HL-60 (cell line): ENCODE results near the gene NFATC1.

ENCODE experiments used
- DNase-seq, 2 experiments: peaks; one replicate each; pipeline ENCODE4 v3.0.0-alpha.2; 2010 to 2020; ENCODE audit warnings: low read depth in 1 of 2, low spot score in 1 of 2
- H3K27ac ChIP-seq: fragments of 250-450 bp; sonication (Bioruptor Pico); replicated peaks from 2 replicates; pipeline ENCODE4 v1.5.1; 2020; ENCODE audit warnings: mild to moderate bottlenecking, moderate library complexity
- H3K27me3 ChIP-seq: fragments of 250-450 bp; sonication (Bioruptor Pico); 2 replicates; pipeline ENCODE4 v1.5.1; 2021; ENCODE audit warnings: mild to moderate bottlenecking, moderate library complexity; ENCODE audit not compliant: insufficient read depth, poor library complexity, severe bottlenecking
- H3K4me3 ChIP-seq: replicated peaks from 2 replicates; pipeline ENCODE4 v1.5.1; 2011; ENCODE audit warnings: mild to moderate bottlenecking, control low read depth, low read length; ENCODE audit not compliant: insufficient read depth
- GABPA ChIP-seq: IDR thresholded peaks from 2 replicates; pipeline ENCODE4 v1.6.1; 2012; ENCODE audit warnings: low read depth
- POLR2AphosphoS5 ChIP-seq: IDR thresholded peaks from 2 replicates; pipeline ENCODE4 v1.6.1; 2012; ENCODE audit warnings: low read depth
- SPI1 ChIP-seq: IDR thresholded peaks from 2 replicates; pipeline ENCODE4 v1.6.1; 2012; ENCODE audit warnings: low read depth, mild to moderate bottlenecking, borderline replicate concordance
- TF ChIP-seq, protein P1 (sequence below): IDR thresholded peaks from 2 replicates; pipeline ENCODE4 v1.6.1; 2012; ENCODE audit warnings: low read depth; ENCODE audit not compliant: insufficient replicate concordance
- TF ChIP-seq, protein P2 (sequence below): IDR thresholded peaks from one replicate; pipeline ENCODE4 v1.5.1; 2011; ENCODE audit warnings: low read length, control low read depth, inconsistent platforms; ENCODE audit not compliant: insufficient read depth

Gene NFATC1

DNA sequence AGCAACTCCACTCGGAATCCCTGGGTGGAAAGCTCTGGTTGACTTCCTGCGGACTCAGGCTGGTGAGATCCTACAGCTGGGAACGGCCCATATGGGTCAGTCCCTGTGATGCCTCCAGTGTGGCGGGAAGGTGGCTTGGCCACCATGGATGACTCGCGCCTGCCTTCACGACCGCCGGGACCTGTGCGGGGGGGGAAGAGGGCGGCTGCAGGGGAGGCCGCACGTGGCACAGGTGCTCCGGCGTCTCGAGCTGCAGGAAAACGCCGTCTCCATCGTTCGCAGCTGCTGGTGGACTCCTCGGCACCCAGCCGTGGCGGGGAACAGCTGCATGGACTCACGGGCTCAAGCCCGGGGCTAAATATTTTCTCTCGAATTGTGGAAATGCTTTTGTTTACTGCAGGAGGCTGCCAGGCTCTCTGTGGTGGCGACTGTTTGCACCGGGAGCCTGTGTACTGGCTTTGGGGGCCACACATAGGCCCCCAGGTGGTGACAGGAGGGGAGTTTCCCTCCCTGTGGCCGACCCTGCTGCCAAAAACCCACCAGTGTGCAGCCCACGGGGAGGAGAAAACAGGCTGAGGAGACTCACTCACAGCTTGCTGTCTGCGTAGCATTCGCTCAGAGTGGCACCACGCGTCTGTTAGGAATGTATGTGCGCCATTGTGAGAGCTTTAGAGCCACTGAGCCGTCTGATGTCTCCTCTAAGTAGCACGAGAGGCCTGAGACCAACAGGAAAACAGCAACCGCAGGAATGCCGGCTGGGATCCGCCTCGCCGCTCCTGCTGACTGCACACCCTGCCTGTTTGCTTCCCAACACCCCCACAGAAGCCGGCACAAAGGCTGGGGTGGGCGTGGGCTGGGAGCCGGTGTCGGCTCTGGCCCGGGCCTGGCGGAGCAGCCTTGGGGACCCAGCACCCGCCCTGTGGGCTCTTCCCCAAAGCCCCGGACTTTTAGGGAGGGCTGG lies 89.2 kb downstream of the NFATC1 start:
- Histone ChIP-seq H3K4me3 (no peak overlapping the region), H3K27ac (no peak overlapping the region), H3K27me3 (no peaks in the 10 kb centered on the region)
- TF ChIP-seq POLR2AphosphoS5 = no peak
- TF ChIP-seq, protein P1, sequence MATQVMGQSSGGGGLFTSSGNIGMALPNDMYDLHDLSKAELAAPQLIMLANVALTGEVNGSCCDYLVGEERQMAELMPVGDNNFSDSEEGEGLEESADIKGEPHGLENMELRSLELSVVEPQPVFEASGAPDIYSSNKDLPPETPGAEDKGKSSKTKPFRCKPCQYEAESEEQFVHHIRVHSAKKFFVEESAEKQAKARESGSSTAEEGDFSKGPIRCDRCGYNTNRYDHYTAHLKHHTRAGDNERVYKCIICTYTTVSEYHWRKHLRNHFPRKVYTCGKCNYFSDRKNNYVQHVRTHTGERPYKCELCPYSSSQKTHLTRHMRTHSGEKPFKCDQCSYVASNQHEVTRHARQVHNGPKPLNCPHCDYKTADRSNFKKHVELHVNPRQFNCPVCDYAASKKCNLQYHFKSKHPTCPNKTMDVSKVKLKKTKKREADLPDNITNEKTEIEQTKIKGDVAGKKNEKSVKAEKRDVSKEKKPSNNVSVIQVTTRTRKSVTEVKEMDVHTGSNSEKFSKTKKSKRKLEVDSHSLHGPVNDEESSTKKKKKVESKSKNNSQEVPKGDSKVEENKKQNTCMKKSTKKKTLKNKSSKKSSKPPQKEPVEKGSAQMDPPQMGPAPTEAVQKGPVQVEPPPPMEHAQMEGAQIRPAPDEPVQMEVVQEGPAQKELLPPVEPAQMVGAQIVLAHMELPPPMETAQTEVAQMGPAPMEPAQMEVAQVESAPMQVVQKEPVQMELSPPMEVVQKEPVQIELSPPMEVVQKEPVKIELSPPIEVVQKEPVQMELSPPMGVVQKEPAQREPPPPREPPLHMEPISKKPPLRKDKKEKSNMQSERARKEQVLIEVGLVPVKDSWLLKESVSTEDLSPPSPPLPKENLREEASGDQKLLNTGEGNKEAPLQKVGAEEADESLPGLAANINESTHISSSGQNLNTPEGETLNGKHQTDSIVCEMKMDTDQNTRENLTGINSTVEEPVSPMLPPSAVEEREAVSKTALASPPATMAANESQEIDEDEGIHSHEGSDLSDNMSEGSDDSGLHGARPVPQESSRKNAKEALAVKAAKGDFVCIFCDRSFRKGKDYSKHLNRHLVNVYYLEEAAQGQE = no peak
- no peak for TF ChIP-seq GABPA
- TF ChIP-seq SPI1 = no peak
- TF ChIP-seq, protein P2, sequence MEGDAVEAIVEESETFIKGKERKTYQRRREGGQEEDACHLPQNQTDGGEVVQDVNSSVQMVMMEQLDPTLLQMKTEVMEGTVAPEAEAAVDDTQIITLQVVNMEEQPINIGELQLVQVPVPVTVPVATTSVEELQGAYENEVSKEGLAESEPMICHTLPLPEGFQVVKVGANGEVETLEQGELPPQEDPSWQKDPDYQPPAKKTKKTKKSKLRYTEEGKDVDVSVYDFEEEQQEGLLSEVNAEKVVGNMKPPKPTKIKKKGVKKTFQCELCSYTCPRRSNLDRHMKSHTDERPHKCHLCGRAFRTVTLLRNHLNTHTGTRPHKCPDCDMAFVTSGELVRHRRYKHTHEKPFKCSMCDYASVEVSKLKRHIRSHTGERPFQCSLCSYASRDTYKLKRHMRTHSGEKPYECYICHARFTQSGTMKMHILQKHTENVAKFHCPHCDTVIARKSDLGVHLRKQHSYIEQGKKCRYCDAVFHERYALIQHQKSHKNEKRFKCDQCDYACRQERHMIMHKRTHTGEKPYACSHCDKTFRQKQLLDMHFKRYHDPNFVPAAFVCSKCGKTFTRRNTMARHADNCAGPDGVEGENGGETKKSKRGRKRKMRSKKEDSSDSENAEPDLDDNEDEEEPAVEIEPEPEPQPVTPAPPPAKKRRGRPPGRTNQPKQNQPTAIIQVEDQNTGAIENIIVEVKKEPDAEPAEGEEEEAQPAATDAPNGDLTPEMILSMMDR = no peak
- DNase-seq = no peak

DNA sequence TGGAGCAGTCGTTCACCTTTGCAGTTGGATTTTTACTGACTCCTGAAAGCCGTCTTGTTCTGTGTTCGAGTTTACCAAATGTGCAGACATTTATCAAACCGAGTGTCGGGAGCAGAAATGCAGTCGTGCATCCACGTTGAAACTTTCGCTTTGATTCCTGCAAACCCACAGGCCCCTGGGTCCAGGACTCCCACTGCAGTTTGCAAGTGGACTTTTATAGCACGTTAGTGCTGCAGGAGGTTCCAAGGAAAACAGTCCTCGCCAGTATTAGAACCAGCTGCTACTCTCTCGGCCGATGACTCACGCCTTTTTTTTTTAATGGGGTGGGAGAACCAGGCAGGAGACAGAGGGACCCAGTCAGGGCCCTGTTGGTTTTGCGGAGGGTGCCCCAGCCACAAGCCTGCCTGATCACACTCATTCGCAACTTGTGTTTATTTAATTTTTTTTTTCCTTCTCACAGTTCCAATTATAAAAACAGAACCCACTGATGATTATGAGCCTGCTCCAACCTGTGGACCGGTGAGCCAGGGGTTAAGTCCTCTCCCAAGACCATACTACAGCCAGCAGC lies 90.1 kb downstream of the NFATC1 start:
- no peak for DNase-seq
- Histone ChIP-seq H3K27ac (no peak overlapping the region), H3K27me3 (no peaks in the 10 kb centered on the region), H3K4me3 (no peak overlapping the region)
- TF ChIP-seq SPI1 (no peak), GABPA (no peak), POLR2AphosphoS5 (no peak)
- TF ChIP-seq, protein P2 = no peak
- TF ChIP-seq, protein P1 = no peak

DNA sequence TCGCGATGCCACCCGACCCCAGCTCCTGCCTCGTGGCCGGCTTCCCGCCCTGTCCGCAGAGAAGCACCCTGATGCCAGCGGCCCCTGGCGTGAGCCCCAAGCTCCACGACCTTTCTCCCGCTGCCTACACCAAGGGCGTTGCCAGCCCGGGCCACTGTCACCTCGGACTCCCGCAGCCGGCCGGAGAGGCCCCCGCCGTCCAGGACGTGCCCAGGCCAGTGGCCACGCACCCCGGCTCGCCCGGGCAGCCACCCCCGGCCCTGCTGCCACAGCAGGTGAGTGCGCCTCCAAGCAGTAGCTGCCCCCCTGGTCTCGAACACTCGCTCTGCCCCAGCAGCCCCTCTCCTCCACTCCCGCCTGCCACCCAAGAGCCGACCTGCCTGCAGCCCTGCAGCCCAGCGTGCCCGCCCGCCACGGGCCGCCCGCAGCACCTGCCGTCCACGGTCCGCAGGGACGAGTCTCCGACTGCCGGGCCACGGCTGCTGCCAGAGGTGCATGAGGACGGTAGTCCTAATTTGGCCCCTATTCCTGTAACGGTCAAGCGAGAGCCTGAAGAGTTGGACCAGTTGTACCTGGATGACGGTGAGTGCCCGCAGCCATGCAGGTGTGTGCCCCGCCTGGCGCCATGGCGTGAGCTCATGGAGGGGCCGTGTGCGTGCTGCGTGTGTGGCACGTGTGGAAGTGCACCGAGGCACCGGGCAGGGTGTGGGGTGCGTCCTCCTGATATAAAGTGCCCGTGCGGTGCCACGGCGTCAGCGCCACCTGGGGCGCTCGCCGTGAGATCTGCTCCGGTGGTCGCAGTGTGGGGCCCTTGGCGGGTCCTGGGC lies 90.8 kb downstream of the NFATC1 start:
- H3K4me3 ChIP-seq = no peak overlapping the region
- no peaks in the 10 kb centered on the region for H3K27me3 ChIP-seq
- TF ChIP-seq, protein P2 = no peak
- TF ChIP-seq GABPA = no peak
- no peak for TF ChIP-seq POLR2AphosphoS5
- no peak for TF ChIP-seq SPI1
- TF ChIP-seq, protein P1 = no peak
- H3K27ac ChIP-seq = no peak overlapping the region
- DNase-seq = no peak
